Esophagus (tissue), 2 donors: ENCODE results near the gene MYOCOS. TPM values are rescaled to one million over a fixed set of nuclear protein-coding genes. Genes with fewer than 3 reads are reported as not detected.

Source experiments
- H3K27ac ChIP-seq, 2 donors: one replicate each; pipeline ENCODE4 v1.5.1; 2013; ENCODE audit warnings: low read depth in 2 of 2, mild to moderate bottlenecking in 2 of 2, inconsistent platforms in 1 of 2, low read length in 1 of 2, moderate library complexity in 1 of 2
- H3K27me3 ChIP-seq, 2 donors: one replicate each; pipeline ENCODE4 v1.6.1; 2013; ENCODE audit warnings: low read length in 2 of 2, control low read depth in 1 of 2, mild to moderate bottlenecking in 1 of 2; ENCODE audit not compliant: insufficient read depth in 2 of 2, control insufficient read depth in 1 of 2
- H3K36me3 ChIP-seq, 2 donors: one replicate each; pipeline ENCODE4 v1.6.1; 2013; ENCODE audit warnings: low read length in 1 of 2; ENCODE audit not compliant: control insufficient read depth in 2 of 2, insufficient read depth in 2 of 2
- H3K4me1 ChIP-seq, 2 donors: one replicate each; pipeline ENCODE4 v1.6.1; 2013; ENCODE audit warnings: low read length in 1 of 2; ENCODE audit not compliant: control insufficient read depth in 2 of 2, insufficient read depth in 2 of 2
- H3K4me3 ChIP-seq, 2 donors: one replicate each; pipeline ENCODE4 v1.5.1; 2013; ENCODE audit warnings: low read length in 2 of 2, mild to moderate bottlenecking in 2 of 2, low read depth in 1 of 2, moderate library complexity in 1 of 2
- H3K9me3 ChIP-seq, 2 donors: one replicate each; pipeline ENCODE4 v1.6.1; 2013; ENCODE audit warnings: mild to moderate bottlenecking in 2 of 2, low read depth in 1 of 2, low read length in 1 of 2, moderate library complexity in 1 of 2; ENCODE audit not compliant: control insufficient read depth in 2 of 2, insufficient read depth in 1 of 2
- WGBS, 2 donors: extraction: QIAGEN DNeasy Blood & Tissue Kit; methylation state at CpG; one replicate each; pipeline ENCODE4 v1.1.7; 2013; 5-methylcytosine and 5-hydroxymethylcytosine counted together
- polyA plus RNA-seq, 2 donors: library from polyadenylated mRNA; stranded (reverse); fragments of 200-250 nt; gene quantifications; one replicate each; pipeline ENCODE4 v1.2.3, GENCODE V29; 2013
- donor health status: healthy with polysubstance abuse.
- donor health status: Bipolar disorder and iron deficiency.

The MYOCOS gene
- polyA plus RNA-seq, 2 donors = not detected

DNA sequence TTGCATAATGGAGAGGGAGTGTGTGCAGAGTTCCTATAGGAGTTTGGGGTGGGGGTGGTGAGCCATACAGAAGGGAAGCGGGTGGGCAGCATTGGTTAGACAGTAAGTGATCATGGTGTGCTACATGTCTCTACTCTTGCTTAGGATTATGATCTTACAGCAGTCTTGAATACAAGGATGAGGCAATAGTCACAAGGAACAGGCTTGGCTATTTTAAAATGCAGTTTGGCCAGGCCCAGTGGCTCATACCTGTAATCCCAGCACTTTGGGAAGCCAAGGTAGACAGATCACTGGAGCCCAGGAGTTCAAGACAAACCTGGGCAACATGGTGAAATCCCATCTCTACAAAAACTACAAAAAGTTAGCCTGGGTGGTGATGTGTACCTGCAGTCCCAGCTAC lies 18.2 kb downstream of the MYOCOS start:
- Histone ChIP-seq H3K4me3 (no peak overlapping the region), H3K27ac (no peak overlapping the region), H3K36me3 (no peaks in the 10 kb centered on the region), H3K4me1 (peaks cover 0 to 1% of the 10 kb centered on the region in 2 donors), H3K9me3 (no peaks in the 10 kb centered on the region), H3K27me3 (no peaks in the 10 kb centered on the region)
- WGBS, 2 donors = 95 to 100% methylated on average over 1 of the region's 1 CpG

DNA sequence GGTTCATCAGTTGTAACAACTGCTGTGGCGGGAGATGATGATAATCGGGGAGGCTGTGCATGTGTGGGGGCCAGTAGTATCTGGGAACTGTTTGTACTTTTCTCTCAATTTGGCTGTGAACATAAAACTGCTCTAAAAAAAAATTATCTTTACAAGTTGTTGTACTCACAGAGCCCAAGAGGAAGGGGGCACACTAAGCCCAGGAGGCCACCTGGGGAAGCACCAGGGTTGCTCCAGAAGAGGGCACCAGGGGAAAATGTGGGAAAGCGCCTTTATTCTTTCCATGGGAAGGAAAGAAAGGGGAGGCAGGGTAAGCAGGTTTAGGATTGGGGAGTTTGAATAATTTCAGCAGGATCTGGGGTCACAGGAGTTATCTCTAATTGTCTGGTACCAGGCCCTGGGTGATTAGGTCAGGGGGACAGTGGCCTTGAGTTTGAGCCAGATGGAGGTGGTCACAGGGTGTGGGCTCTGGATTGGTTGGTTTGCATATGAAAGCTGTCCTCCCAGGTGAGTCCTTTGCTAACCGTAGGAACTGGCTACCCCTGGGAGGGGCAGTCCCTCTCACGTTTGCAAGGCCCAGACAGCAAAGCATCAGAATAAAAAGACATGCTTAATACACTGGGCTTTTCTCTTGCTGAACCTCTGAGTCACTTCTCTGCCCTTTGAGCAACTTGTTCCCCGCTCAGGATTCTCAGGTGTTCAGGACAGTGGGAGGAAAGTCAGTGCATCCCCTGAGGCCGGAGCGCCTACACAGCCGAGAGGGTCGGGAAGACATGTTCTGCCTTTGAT lies 19.2 kb downstream of the MYOCOS start:
- no peak overlapping the region for H3K27ac ChIP-seq
- no peaks in the 10 kb centered on the region for H3K27me3 ChIP-seq
- H3K4me3 ChIP-seq = no peak overlapping the region
- H3K36me3 ChIP-seq = no peaks in the 10 kb centered on the region
- H3K9me3 ChIP-seq = no peaks in the 10 kb centered on the region
- peaks cover 0 to 2% of the 10 kb centered on the region in 2 donors for H3K4me1 ChIP-seq
- WGBS, 2 donors = 42 to 54% methylated on average over 10 of the region's 10 CpGs

DNA sequence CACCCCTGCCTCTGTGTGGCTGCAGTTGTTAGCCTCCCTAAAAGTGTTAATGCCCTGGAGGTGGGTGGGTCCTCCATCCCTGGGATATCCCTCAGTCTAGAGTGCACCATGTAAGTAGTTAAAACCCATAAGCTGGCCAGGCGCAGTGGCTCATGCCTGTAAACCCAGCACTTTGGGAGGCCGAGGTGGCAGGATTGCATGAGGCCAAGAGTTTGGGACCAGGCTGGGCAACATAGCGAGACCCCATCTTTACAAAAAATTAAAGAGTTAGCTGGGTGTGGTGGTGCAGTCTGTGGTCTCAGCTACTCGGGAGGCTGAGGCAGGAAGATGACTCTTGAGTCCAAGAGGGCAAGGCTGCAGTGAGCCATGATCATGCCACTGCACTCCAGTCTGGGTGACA lies 20.2 kb downstream of the MYOCOS start:
- Histone ChIP-seq H3K4me3 (no peak overlapping the region), H3K9me3 (no peaks in the 10 kb centered on the region), H3K27me3 (no peaks in the 10 kb centered on the region), H3K27ac (no peak overlapping the region), H3K4me1 (peaks cover 0 to 2% of the 10 kb centered on the region in 2 donors), H3K36me3 (no peaks in the 10 kb centered on the region)
- 84 to 89% methylated on average over 4 of the region's 4 CpGs for whole genome bisulfite sequencing, 2 donors

DNA sequence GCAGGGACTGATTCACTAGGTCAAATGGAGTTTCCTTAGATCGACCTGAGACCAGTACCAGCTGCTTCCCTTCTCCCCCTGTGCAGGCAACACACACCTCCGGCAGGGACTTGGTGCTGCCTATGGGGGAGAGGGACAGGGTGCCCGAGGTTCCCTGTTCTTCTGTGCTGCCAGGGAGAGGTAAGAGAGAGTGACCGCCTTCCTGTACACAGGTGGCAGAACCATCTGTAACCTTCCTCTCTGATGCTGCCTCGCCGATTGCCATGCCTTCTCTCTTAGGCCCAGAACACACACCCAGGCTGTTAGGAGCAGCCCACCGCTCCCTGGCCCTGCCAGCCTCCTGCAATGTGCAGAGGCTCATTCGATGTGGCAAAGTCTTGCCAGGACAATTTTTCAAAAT lies 21.1 kb downstream of the MYOCOS start:
- no peaks in the 10 kb centered on the region for H3K36me3 ChIP-seq
- 72 to 77% methylated on average over 8 of the region's 8 CpGs for WGBS, 2 donors

DNA sequence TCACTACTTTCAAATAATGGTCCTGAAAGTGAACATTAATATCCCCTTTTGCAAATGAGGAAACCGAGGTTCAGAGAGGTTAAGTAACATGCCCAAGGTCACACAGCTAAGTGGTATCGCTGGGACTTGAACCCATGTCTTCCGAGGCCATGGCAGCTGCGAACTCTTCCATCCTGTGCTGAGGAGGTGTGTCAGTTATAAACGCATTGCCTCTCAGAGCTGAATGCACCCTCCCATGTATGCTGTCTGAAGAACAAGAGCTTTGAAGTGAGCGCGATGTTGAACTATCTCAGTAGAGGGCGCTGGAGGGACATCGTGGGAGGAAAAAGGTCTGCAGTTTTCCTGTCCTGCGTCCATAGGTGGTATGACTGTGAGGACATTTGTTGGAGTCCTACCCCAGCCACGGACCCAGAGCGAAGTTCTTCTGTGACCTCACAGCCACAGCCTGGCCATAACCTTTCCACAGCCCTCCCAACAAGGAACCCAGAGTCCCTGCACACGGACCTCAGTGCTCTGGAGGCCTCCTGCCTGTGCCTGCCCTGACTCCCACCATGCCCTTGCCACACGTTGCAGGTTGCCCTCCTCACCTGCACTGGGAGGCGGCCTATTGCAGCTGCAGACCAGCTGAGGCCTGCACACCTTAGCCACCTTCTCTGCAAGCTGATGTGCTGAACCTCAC lies 22.9 kb downstream of the MYOCOS start:
- no peak overlapping the region for H3K4me3 ChIP-seq
- H3K36me3 ChIP-seq = no peaks in the 10 kb centered on the region
- H3K9me3 ChIP-seq = no peaks in the 10 kb centered on the region
- H3K4me1 ChIP-seq = peaks cover 0 to 2% of the 10 kb centered on the region in 2 donors
- no peaks in the 10 kb centered on the region for H3K27me3 ChIP-seq
- WGBS, 2 donors = 16 to 27% methylated on average over 15 of the region's 15 CpGs
- peak overlapping the region; percentile 56 to 69 for H3K27ac ChIP-seq

More for the DNA sequence above, 21.1 kb downstream of the MYOCOS start:
- Histone ChIP-seq H3K9me3 (no peaks in the 10 kb centered on the region), H3K27ac (no peak overlapping the region), H3K4me1 (peaks cover 0 to 2% of the 10 kb centered on the region in 2 donors), H3K4me3 (no peak overlapping the region), H3K27me3 (no peaks in the 10 kb centered on the region)

DNA sequence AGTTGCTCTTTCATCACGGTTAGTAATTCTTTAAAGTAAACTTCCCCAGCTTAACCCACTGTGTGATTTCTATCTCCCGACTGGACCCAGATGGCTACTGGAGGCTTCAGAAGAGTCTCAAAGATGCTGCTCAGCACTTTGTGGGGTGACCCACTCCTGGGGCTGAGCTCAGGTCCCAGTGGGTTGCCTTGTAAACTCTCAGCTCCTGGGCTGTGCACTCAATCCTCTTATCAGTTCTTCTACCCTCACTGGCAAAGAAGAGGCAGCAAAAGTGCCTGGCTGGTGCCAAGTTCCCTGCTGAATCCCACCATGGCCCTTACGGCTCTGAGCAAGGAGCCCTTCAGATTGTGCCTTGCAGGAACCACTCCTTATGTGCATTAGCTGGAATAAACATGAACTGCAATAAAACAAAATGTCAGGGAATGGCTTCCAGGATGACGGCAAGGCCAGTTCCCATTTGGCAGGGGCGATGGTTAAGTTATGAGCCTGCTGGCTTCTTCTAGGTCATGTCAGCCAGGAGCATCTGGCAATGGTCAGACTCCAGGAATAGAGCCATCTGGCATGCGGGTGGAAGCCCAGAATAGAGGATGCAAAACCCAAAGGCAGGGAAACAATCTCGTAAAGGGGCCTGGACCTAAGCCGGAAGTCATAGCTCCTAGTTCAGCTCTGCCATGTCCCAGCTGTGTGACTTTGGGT lies 23.7 kb downstream of the MYOCOS start:
- WGBS, 2 donors = 29 to 46% methylated on average over 8 of the region's 8 CpGs
- peak overlapping the region; percentile 56 to 69 for H3K27ac ChIP-seq
- H3K9me3 ChIP-seq = no peaks in the 10 kb centered on the region
- no peak overlapping the region for H3K4me3 ChIP-seq
- H3K27me3 ChIP-seq = no peaks in the 10 kb centered on the region
- H3K36me3 ChIP-seq = no peaks in the 10 kb centered on the region
- H3K4me1 ChIP-seq = peaks cover 0 to 2% of the 10 kb centered on the region in 2 donors

DNA sequence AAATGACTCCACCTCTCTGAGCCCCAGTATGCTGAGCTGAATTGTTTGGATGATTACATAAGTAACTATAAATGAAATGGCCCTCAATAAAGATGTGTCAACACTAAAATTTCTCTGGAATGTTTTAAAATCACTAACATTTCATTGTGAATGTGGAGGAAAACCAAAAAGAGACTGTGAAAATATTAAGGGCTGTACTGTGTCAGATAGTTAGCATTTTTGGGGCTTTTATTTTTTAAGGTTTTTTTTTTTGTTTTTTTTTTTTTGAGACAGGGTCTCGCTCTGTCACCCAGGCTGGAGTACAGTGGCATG lies 24.2 kb downstream of the MYOCOS start:
- Histone ChIP-seq H3K27me3 (no peaks in the 10 kb centered on the region), H3K4me3 (no peak overlapping the region), H3K9me3 (no peaks in the 10 kb centered on the region), H3K4me1 (peaks cover 0 to 2% of the 10 kb centered on the region in 2 donors), H3K27ac (no peak overlapping the region), H3K36me3 (no peaks in the 10 kb centered on the region)
- 67 to 87% methylated on average over 1 of the region's 1 CpG for WGBS, 2 donors

DNA sequence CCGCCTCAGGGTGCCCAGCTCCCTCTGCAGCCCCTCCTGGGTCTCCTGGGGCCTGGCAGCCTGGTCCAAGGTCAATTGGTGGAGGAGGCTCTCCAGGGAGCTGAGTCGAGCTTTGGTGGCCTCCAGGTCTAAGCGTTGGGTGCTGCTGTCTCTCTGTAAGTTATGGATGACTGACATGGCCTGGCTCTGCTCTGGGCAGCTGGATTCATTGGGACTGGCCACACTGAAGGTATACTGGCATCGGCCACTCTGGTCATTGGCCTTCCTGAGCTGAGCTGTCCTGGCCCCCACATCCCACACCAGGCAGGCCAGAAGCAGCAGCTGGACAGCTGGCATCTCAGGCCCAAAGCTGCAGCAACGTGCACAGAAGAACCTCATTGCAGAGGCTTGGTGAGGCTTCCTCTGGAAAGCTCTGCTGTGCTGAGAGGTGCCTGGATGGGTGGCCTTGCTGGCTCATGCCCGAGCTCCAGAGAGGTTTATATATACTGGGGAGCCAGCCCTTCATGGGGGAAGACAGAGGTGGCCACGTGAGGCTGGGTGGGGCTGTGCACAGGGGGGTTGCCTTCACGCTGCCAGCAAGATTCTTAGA lies 30.3 kb downstream of the MYOCOS start, which contains the start of gene MYOC:
TSS of gene MYOC (minus strand) at position 455 of the 589 bp plus-strand sequence. CDS start at position 378, 77 bp downstream.
- WGBS, 2 donors = 67 to 70% methylated on average over 8 of the region's 8 CpGs

DNA sequence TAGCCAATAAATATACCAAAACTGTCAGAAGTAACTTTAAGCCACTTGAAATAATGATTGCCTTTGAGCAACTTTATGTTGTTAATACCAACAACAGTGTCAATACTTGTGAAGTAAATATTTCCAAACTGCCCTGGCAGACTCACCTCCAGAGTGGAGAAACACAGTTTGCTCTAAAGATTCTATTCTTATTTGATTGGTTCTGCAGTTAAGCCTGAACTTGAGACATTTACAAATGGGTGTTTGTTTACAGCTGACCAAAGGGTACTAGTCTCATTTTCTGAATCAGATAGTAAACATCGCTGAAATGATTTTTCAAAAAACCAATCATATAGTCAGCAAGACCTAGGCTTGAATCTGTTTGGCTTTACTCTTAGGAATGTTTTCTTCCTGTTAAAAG lies 31.8 kb downstream of the MYOCOS start:
- no peak overlapping the region for H3K27ac ChIP-seq

More for the DNA sequence above, 30.3 kb downstream of the MYOCOS start, which contains the start of gene MYOC:
- Histone ChIP-seq H3K36me3 (no peaks in the 10 kb centered on the region), H3K4me1 (no peaks in the 10 kb centered on the region), H3K4me3 (no peak within 1 kb of the TSS), H3K9me3 (no peaks in the 10 kb centered on the region), H3K27ac (peak within 1 kb of the TSS in 1 of 2 donors; percentile 59), H3K27me3 (no peaks in the 10 kb centered on the region)

More for the DNA sequence above, 31.8 kb downstream of the MYOCOS start:
- Histone ChIP-seq H3K9me3 (no peaks in the 10 kb centered on the region), H3K4me1 (no peaks in the 10 kb centered on the region), H3K27me3 (no peaks in the 10 kb centered on the region), H3K4me3 (no peak overlapping the region), H3K36me3 (no peaks in the 10 kb centered on the region)
- 44 to 53% methylated on average over 1 of the region's 1 CpG for WGBS, 2 donors
